ENCODE data around the gene FABP7. TPM values are rescaled to one million over a fixed set of nuclear protein-coding genes. Genes with fewer than 3 reads are reported as not detected.

Gene FABP7
- total RNA-seq, 1 donor from 2014 or later, result not detected

DNA sequence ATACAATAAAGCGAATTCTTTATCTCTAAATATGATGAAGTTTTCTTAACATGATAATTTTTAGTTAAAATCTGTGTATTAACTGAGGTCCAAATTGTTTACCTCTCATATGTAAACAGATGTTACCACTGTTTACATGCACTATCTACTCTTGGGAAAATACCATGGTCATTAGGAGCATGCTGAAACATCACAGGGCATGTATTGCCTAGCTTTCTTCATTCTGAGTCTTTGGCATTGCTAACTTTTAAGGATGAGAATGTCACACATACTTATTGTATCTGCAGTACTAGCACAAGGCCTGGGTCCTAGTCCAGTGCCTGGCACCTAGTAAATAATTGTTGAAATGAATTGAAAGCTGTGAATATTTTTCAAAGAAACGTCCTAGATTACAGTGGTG, 30.2 kb downstream of the FABP7 start:
- intact Hi-C loops (cut with micrococcal nuclease), result no loop called here
- Histone ChIP-seq H3K36me3 (peaks cover 45% of the 10 kb centered on the region), H3K27me3 (ENCODE audit: low read depth) (no peaks in the 10 kb centered on the region), H3K27ac (replicated peaks) (no peak overlapping the region), H3K9me3 (replicated peaks) (no peaks in the 10 kb centered on the region), H3K4me1 (no peaks in the 10 kb centered on the region), H3K4me3 (no peak overlapping the region)
- TF ChIP-seq, protein P1, sequence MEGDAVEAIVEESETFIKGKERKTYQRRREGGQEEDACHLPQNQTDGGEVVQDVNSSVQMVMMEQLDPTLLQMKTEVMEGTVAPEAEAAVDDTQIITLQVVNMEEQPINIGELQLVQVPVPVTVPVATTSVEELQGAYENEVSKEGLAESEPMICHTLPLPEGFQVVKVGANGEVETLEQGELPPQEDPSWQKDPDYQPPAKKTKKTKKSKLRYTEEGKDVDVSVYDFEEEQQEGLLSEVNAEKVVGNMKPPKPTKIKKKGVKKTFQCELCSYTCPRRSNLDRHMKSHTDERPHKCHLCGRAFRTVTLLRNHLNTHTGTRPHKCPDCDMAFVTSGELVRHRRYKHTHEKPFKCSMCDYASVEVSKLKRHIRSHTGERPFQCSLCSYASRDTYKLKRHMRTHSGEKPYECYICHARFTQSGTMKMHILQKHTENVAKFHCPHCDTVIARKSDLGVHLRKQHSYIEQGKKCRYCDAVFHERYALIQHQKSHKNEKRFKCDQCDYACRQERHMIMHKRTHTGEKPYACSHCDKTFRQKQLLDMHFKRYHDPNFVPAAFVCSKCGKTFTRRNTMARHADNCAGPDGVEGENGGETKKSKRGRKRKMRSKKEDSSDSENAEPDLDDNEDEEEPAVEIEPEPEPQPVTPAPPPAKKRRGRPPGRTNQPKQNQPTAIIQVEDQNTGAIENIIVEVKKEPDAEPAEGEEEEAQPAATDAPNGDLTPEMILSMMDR (IDR thresholded peaks at IDR 0.05; ENCODE audit: borderline replicate concordance), result no peak
- DNase-seq, result no peak

DNA sequence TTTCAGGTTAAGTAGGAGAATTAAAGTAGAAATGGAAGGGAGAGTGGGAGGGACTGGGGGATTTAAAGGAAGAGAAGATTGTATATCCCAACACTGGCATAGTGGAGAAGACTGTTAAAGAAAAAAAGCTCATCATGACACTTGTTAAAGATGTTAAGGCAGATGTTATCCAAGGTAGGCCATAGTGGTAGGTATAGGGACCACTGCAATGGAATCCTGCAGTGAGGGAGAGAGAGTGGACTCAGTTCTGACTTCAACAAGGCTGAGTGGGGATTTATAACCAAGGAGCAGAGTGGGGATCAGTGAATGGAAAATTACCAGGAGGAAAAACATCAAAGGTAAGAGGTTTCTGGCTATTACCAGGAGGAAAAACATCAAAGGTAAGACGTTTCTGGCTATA, 30.7 kb downstream of the FABP7 start:
- intact Hi-C loops (cut with micrococcal nuclease), result no loop called here
- Histone ChIP-seq H3K36me3 (peaks cover 41% of the 10 kb centered on the region), H3K27me3 (ENCODE audit: low read depth) (no peaks in the 10 kb centered on the region), H3K4me1 (no peaks in the 10 kb centered on the region), H3K4me3 (no peak overlapping the region), H3K9me3 (replicated peaks) (no peaks in the 10 kb centered on the region), H3K27ac (replicated peaks) (no peak overlapping the region)
- TF ChIP-seq, protein P1 (IDR thresholded peaks at IDR 0.05; ENCODE audit: borderline replicate concordance), result no peak
- no peak for DNase-seq

DNA sequence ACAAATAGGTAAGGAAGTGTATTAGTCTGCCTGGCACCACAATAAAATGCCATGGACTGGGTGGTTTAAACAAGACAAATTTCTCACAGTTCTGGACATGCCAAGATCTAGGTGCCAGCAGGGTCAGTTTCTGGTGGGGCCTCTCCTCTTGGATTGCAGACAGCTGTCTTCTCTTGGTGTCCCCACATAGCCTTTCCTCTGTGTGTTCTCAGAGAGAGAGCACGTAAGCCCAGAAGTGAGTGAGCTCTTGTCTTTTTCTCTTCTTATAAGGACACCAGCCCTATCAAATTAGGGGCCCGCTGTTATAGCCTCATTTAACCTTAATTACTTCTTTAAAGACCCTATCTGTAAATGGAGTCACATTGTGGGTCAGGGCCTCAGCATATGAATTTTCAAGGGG, 37.8 kb downstream of the FABP7 start:
- DNase-seq, result no peak
- intact Hi-C loops (cut with micrococcal nuclease), result no loop called here
- Histone ChIP-seq H3K4me3 (no peak overlapping the region), H3K4me1 (no peaks in the 10 kb centered on the region), H3K9me3 (replicated peaks) (no peaks in the 10 kb centered on the region), H3K27ac (replicated peaks) (no peak overlapping the region), H3K27me3 (ENCODE audit: low read depth) (no peaks in the 10 kb centered on the region), H3K36me3 (no peaks in the 10 kb centered on the region)
- TF ChIP-seq, protein P1 (IDR thresholded peaks at IDR 0.05; ENCODE audit: borderline replicate concordance), result no peak

DNA sequence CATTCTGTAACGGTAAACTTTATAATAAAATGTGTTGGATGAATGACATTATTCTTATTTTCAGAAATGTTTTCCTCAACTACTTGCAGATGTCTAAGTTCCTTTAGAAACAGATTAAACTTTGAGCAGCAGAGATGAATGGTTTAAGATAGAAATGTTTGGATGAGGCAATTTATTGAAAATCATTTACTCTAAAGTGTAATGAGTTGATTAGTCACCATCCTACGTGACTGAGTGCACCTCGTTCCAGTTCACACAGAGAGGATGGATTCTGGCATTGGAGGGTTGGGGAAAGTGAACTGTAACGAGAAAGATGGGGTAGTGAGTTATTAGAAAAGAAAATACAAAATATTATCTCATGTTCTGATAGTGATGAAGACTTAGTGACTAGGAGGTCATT, 38.2 kb downstream of the FABP7 start:
- H3K27ac ChIP-seq (replicated peaks), result no peak overlapping the region
- no peaks in the 10 kb centered on the region for H3K27me3 ChIP-seq (ENCODE audit: low read depth)
- no peak overlapping the region for H3K4me3 ChIP-seq
- DNase-seq, result no peak
- H3K36me3 ChIP-seq, result no peaks in the 10 kb centered on the region
- TF ChIP-seq, protein P1 (IDR thresholded peaks at IDR 0.05; ENCODE audit: borderline replicate concordance), result no peak
- H3K9me3 ChIP-seq (replicated peaks), result no peaks in the 10 kb centered on the region
- H3K4me1 ChIP-seq, result no peaks in the 10 kb centered on the region
- intact Hi-C loops (cut with micrococcal nuclease), result no loop called here

DNA sequence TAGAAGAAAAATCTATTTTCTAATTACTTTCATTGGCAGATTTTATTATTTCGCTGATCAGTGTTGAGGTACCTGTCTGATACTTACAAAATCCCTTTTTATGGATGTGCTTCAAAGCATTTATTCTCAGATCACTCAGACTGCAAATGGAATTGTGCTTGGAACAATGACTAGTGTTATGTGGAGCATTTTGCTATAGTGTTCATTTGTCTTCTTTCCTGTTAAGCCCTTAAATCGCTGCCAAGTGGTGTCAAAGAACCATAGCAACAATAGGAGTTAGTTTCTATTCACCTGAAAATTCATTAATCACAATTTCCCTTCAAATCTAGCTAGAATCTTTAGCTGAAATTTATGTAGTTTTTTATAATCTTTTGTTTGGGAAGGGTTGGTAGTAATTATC, 39.4 kb downstream of the FABP7 start:
- H3K9me3 ChIP-seq (replicated peaks), result no peaks in the 10 kb centered on the region
- intact Hi-C loops (cut with micrococcal nuclease), result no loop called here
- no peak overlapping the region for H3K4me3 ChIP-seq
- DNase-seq, result no peak
- no peaks in the 10 kb centered on the region for H3K27me3 ChIP-seq (ENCODE audit: low read depth)
- no peak overlapping the region for H3K27ac ChIP-seq (replicated peaks)
- H3K4me1 ChIP-seq, result no peaks in the 10 kb centered on the region
- no peaks in the 10 kb centered on the region for H3K36me3 ChIP-seq
- TF ChIP-seq, protein P1 (IDR thresholded peaks at IDR 0.05; ENCODE audit: borderline replicate concordance), result no peak

DNA sequence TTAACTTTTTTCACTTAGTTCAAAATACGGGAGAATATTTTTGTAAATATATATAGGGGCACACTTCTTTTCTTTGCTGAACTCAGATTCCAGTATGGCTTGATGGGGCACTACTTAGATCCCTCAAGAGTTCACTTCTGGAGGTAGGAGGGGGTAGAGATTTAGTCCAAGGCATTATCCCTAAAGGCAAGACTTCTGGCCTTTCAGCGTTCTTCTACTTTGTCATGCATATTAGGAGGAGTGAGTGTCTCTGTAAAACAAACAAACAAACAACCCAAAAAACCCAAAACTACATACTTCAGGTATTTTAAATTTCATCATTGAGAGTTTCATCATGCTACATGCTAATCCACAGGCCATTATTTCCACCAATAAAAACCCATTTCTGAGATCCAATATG, 41.6 kb downstream of the FABP7 start:
- H3K36me3 ChIP-seq, result no peaks in the 10 kb centered on the region
- H3K9me3 ChIP-seq (replicated peaks), result no peaks in the 10 kb centered on the region
- no peaks in the 10 kb centered on the region for H3K27me3 ChIP-seq (ENCODE audit: low read depth)
- no peak overlapping the region for H3K27ac ChIP-seq (replicated peaks)
- intact Hi-C loops (cut with micrococcal nuclease), result no loop called here
- TF ChIP-seq, protein P1 (IDR thresholded peaks at IDR 0.05; ENCODE audit: borderline replicate concordance), result no peak
- DNase-seq, result no peak
- H3K4me3 ChIP-seq, result no peak overlapping the region
- no peaks in the 10 kb centered on the region for H3K4me1 ChIP-seq
